Osteocyte (in vitro differentiated cells): Measurements from ENCODE around the gene ERN1. TPM values are rescaled to one million over a fixed set of nuclear protein-coding genes. Genes with fewer than 3 reads are reported as not detected.

Experiments used
- DNase-seq: peaks from one replicate; pipeline ENCODE4 v3.0.0; 2021; ENCODE audit warnings: mixed read lengths; ENCODE audit not compliant: unreplicated experiment; ENCODE audit errors: extremely low spot score
- H3K27ac Mint-ChIP-seq: one replicate; pipeline ENCODE4 v1.8.0; 2021; ENCODE audit warnings: mild to moderate bottlenecking, mixed read lengths; ENCODE audit not compliant: unreplicated experiment
- H3K27me3 Mint-ChIP-seq: one replicate; pipeline ENCODE4 v1.8.0; 2021; ENCODE audit warnings: mixed read lengths; ENCODE audit not compliant: unreplicated experiment
- H3K36me3 Mint-ChIP-seq: one replicate; pipeline ENCODE4 v1.8.0; 2021; ENCODE audit warnings: mixed read lengths; ENCODE audit not compliant: unreplicated experiment
- H3K4me1 Mint-ChIP-seq: one replicate; pipeline ENCODE4 v1.8.0; 2021; ENCODE audit warnings: mixed read lengths; ENCODE audit not compliant: unreplicated experiment
- H3K4me3 Mint-ChIP-seq: one replicate; pipeline ENCODE4 v1.8.0; 2021; ENCODE audit warnings: mild to moderate bottlenecking, moderate library complexity, mixed read lengths; ENCODE audit not compliant: unreplicated experiment
- H3K9me3 Mint-ChIP-seq: one replicate; pipeline ENCODE4 v1.8.0; 2021; ENCODE audit warnings: mixed read lengths; ENCODE audit not compliant: unreplicated experiment
- CTCF ChIP-seq: fragments of 200-600 bp; sonication (generic); IDR thresholded peaks from 2 replicates; pipeline ENCODE4 v1.5.0; 2021; ENCODE audit warnings: antibody characterized with exemption, mild to moderate bottlenecking, moderate library complexity
- total RNA-seq: library from RNA; stranded (reverse); gene quantifications from 2 replicates; pipeline ENCODE4 v1.2.1, GENCODE V29; 2021

Gene ERN1
- total RNA-seq, 1 donor from 2014 or later, result 21.4 TPM

- DNase-seq, result no peak
- Mint-ChIP-seq H3K27ac (no peak overlapping the region), H3K4me3 (no peak overlapping the region), H3K36me3 (peaks cover 8% of the 10 kb centered on the region), H3K9me3 (no peaks in the 10 kb centered on the region), H3K27me3 (no peaks in the 10 kb centered on the region), H3K4me1 (no peaks in the 10 kb centered on the region)
- no peak for TF ChIP-seq CTCF
These were observed 46.3 kb downstream of the ERN1 start for GRCh38 chr17:64083563-64084085.

GRCh38 chr17:64083093-64083492, 46.9 kb downstream of the ERN1 start:
- H3K27ac Mint-ChIP-seq, result no peak overlapping the region
- no peaks in the 10 kb centered on the region for H3K27me3 Mint-ChIP-seq
- H3K36me3 Mint-ChIP-seq, result peaks cover 10% of the 10 kb centered on the region

GRCh38 chr17:64081802-64082799, 47.8 kb downstream of the ERN1 start:
- TF ChIP-seq CTCF, result peak; percentile 24

More at GRCh38 chr17:64083093-64083492, 46.9 kb downstream of the ERN1 start:
- no peak for TF ChIP-seq CTCF
- no peaks in the 10 kb centered on the region for H3K4me1 Mint-ChIP-seq
- no peak for DNase-seq
- H3K9me3 Mint-ChIP-seq, result no peaks in the 10 kb centered on the region
- H3K4me3 Mint-ChIP-seq, result no peak overlapping the region

GRCh38 chr17:64080174-64080618, 49.7 kb downstream of the ERN1 start:
- Mint-ChIP-seq H3K27ac (no peak overlapping the region), H3K9me3 (no peaks in the 10 kb centered on the region), H3K27me3 (no peaks in the 10 kb centered on the region), H3K4me1 (no peaks in the 10 kb centered on the region), H3K4me3 (no peak overlapping the region), H3K36me3 (peaks cover 18% of the 10 kb centered on the region)
- no peak for TF ChIP-seq CTCF
- no peak for DNase-seq

More at GRCh38 chr17:64081802-64082799, 47.8 kb downstream of the ERN1 start:
- peaks cover 11% of the 10 kb centered on the region for H3K36me3 Mint-ChIP-seq
- no peaks in the 10 kb centered on the region for H3K9me3 Mint-ChIP-seq
- H3K27me3 Mint-ChIP-seq, result no peaks in the 10 kb centered on the region
- no peak overlapping the region for H3K27ac Mint-ChIP-seq
- no peak for DNase-seq
- H3K4me3 Mint-ChIP-seq, result no peak overlapping the region
- H3K4me1 Mint-ChIP-seq, result no peaks in the 10 kb centered on the region

GRCh38 chr17:64077379-64077778, 52.6 kb downstream of the ERN1 start:
- peaks cover 25% of the 10 kb centered on the region for H3K36me3 Mint-ChIP-seq
- TF ChIP-seq CTCF, result no peak
- no peak for DNase-seq
- no peaks in the 10 kb centered on the region for H3K27me3 Mint-ChIP-seq
- no peaks in the 10 kb centered on the region for H3K9me3 Mint-ChIP-seq
- H3K27ac Mint-ChIP-seq, result no peak overlapping the region
- H3K4me3 Mint-ChIP-seq, result no peak overlapping the region
- H3K4me1 Mint-ChIP-seq, result no peaks in the 10 kb centered on the region
